Stimulated activated CD4-positive, alpha-beta T cell treated with anti-CD3 and anti-CD28 coated beads, Interleukin-4, amount 100 ng/mL, for 48 hours (primary cell): ENCODE measurements around the gene MYT1.

ENCODE experiments used
- DNase-seq, 2 donors: peaks; one replicate each; pipeline ENCODE4 v3.0.0-alpha.2; 2020; ENCODE audit warnings: low read depth in 2 of 2

The MYT1 gene

GRCh38 chr20:64188682-64189529 lies 24.7 kb downstream of the MYT1 start:
- no peak for DNase-seq

DNA sequence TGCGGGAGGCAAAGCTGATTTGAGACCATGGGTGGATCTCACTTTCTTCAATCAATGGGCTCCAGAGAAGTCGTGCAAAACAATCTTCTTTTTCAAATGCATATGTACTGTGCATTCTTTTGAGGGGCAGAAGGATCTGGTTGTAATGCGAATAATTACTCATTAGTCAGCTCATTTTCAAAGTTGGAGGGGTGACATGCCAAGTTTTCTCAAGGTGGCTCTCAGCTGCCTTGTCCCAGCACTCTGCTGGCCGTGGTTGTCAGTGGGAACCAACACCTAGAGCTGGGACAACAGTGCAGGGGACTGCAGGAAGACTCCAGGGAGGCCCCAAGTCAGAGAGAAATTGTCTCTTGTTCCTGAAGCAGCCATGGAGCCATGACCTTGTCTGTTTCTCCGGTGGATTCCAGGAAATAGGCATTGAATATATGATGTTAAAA lies 25.3 kb downstream of the MYT1 start:
- DNase-seq = no peak

DNA sequence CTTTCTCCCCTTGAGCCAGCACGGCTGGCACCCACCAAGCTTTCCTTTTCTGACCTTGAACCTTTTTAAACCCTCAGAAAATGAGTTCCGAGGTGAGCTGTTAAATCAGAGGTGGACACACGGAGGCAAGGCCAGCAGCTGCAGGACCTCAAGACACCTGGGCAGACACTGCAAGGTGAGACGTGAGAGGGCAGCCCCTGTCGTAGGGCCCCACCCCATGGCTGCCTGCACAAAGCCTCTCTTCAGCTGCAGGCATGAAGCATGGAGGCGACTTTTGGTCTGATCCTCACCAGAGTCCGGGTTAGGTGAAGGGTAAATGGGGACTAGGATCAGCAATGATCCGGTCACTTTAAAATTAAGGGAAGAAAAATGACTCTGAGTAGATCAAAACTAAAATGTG lies 25.7 kb downstream of the MYT1 start:
- no peak for DNase-seq

GRCh38 chr20:64191002-64191401 lies 26.8 kb downstream of the MYT1 start:
- no peak for DNase-seq

DNA sequence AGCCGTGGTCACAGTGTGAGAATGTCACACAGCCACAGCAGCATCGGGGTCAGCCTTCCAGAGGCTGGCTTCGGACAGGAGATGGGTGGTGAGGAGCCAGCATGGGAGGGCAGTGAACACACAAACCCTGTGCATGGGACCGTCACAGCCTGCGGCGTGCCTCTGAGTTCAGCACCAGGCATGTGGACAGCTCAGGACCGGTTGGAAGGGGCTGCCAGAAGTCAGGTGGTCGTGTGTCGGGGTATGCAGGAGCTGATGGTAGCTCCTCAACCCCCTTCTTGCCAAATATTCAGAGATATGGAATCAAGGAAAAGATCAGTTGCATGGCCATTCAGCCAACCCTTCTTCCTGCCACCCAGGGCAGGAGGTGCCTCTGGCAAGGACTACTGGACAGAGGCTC lies 28.2 kb downstream of the MYT1 start:
- no peak for DNase-seq

DNA sequence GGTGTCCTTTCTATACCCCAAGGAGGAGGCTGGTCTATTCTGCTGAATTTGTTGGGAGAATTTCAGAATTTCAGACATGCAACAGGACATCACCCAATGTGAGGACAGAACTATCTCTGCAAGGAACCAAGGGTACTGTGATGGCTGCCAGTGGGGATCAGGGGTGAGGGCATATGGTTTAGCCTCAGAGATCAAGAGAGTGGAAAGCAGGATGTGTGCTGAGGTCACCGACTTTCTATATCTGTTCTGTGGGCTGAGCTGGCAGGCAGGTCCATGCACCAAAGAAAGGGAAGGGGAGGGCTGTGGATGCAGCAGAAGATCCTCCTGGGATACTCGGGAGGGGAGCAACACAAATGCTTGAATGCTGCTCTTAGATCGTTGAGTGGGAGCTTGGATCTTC lies 28.8 kb downstream of the MYT1 start:
- no peak for DNase-seq

DNA sequence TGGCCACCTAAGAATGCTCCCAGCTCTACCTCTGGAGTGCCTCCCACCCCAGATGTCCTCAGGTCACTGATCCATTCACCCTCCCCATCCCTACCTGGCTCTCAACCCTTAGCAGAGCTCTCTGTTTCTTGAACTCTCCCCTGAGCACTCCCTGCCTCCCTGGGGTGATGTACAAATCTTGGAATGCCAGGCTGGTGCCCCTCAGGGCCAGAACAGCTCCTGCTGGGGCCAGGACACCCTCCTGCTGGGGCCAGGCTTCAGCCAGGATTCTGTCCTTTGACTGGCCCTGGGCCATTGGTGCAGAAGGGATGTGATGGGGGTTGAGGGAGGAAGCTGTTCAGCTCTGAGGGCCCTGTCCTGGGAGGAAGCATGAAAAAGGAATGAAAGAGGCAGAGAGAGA lies 30.0 kb downstream of the MYT1 start:
- no peak for DNase-seq

DNA sequence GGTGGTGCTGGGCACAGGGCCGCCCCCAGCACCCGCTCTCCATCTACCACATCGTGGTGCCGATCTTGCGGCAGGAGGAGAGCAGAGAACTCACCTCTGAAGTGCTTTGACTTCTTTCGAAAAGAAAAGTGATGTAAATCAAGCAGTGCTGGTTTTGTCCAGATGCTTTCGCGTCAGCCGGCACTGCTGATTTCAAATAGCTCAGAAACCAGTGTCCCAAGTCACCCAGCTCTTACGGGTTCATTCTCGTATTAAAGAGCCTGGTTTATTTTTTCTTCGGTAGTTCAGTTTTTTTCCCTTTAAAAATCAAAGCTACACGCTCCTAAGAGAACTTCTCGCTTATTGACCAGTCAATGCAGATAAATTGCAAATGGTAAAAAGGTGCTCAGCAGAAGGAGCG lies 32.1 kb downstream of the MYT1 start:
- DNase-seq = no peak

- DNase-seq = no peak
Measured at GRCh38 chr20:64196847-64197306, 32.6 kb downstream of the MYT1 start.

DNA sequence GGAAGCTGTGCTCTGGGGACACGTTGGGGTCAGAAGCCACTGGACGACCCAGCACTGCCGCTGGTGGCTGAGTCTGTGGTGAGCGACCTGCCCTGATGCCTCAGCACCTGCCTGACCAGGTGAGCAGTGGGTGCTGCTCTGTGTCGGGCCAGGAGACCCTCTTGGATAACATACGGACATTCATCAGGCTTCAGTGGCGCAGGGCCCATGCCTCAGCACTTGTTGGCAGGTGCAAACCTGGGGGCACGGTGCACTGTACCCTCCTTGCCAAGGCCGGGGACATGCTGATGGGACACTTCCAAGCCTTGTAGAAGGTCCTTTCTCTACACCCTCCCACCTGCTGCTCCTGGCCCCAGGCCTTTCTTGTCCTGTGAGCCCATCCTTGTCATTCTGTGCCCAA lies 34.1 kb downstream of the MYT1 start:
- no peak for DNase-seq

DNA sequence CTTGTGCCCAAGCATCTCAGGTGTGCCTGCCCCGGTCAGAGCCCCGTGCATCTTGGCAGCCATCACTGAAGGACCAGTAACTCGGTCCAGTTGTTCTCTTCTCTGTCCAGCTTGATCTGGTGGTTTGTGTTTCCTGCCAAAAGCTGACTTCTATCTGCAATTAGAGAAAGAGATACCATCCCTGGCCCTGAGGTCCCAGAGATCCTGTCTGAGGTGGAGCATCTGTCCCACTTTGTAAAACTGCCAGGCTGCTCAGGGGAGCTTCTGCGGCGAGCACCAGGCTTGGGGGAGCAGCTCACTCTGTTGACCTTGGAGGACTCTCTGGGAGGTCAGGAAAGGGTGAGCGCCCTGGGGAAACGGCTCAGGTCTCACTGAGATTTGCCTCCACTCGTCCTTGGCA lies 35.1 kb downstream of the MYT1 start:
- DNase-seq = no peak

DNA sequence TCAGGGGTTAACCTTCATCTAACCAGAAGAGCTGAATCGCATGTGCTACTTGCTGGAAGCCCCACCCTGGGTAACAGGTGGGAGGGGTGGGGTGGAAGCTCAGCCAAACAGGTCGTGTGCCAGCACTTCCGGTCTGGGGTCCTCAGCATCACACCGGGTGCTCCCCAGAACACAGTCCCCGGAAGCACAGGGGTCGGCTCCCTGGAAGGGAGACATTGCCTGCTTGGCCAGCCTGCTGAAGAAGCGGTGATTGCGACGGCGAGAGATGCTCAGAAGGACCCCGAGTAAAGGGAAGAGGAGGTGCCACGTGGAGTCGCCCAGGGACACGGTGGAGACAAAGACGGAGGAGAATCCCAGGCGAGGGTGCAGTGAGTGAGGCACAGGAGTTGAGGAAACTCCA lies 36.5 kb downstream of the MYT1 start:
- no peak for DNase-seq

GRCh38 chr20:64201653-64202052 lies 37.4 kb downstream of the MYT1 start:
- no peak for DNase-seq

DNA sequence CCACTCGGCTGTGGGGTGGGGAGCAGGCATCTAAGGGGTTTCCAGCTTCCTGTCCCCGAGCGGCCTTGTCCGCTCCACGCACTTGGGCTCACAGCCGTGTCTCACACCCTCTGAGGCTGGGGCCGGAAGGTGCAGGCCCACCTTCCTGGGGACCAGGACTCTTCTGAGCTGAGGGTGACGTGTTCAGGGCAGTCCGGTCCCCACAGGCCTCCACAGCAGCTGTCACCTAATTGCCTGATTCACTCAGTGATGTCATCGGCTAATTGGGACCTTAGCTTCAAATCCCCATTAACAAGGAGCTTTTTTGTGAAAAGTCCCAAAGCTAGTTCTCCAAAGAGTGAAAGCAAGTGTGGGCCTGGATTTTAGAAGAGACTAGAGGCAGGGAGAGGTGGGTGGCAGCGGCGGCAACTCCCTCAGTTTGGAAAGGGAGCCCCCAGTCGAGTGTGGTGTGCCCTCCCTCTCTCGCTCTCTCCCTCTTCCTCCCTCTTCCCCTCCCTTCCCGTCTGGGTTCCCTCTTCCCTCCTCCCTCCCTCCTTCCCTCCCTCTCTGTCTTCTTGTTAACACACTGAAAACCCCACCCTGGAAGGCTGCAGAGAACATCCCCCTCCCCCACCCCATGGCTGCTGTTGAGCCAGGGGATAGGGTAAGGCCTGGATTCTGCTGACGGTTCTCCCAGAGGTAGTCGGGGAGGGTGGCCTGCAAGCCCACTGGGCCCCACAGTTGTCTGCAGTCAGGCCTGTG lies 39.0 kb downstream of the MYT1 start:
- no peak for DNase-seq

DNA sequence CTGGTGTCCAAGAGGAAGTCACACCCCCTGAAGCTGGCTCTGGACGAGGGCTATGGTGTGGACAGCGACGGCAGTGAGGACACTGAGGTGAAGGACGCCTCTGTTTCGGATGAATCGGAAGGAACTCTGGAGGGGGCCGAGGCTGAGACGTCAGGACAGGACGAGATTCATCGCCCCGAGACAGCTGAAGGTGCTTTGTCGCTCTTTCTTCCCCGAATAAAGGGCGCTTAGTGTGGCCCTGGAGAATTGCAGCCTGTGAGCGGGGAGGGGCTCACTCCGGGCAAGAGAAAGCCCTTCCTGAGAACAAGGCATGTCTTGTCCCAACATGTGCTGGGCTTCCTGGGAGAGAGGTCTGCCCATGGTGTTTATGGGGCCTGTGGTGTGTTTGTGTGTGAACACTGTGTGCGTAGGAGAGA lies 41.4 kb downstream of the MYT1 start:
- DNase-seq = no peak

GRCh38 chr20:64206614-64207013 lies 42.4 kb downstream of the MYT1 start:
- no peak for DNase-seq

GRCh38 chr20:64207641-64208590 lies 43.7 kb downstream of the MYT1 start:
- DNase-seq = no peak

GRCh38 chr20:64209148-64209547 lies 44.9 kb downstream of the MYT1 start:
- DNase-seq = no peak

GRCh38 chr20:64210656-64211369 lies 46.6 kb downstream of the MYT1 start:
- no peak for DNase-seq

DNA sequence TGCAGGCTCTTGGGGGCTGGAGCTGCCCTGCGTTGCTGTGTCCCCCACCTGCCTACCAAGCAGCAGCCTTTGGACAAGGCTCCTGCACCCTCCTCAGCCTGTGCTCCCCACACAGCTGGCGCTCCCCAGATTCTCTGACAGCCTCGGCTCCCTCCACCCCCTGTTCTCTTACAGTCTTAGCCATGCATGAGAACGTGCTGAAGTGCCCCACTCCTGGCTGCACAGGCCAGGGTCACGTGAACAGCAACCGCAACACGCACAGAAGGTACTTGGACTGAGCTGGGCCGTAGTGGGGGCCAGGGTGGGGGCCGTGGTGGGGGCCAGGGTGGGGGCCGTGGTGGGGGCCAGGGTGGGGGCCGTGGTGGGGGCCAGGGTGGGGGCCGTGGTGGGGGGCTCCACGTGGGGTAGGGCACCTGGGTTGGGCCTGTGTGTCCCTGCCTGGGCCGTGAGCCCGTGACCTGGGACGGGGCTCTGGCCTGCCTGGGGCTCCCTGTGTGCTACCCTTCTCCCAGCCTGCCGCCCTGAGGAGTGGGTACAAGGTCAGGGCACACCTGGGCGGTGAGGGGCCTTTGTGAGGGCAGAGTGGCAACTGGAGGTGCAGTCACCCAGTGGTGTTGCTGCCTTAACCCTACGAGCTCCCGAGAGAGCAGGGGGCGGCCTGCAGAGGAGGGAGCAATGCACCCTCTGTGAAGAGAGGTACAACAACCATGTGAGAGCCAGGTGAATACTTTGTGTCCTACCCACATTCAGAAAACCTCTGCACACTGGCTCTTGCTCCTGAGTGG lies 47.8 kb downstream of the MYT1 start:
- no peak for DNase-seq

- no peak for DNase-seq
Measured at GRCh38 chr20:64212755-64213154, 48.5 kb downstream of the MYT1 start.
